HG03097 (cell line): ENCODE measurements around the gene CDH13.

ENCODE experiments used
- ATAC-seq: cut with Tn5 transposase; IDR thresholded peaks from one replicate; pipeline ENCODE4 v1.9.1; 2021; ENCODE audit not compliant: unreplicated experiment, low FRiP score

The CDH13 gene

DNA sequence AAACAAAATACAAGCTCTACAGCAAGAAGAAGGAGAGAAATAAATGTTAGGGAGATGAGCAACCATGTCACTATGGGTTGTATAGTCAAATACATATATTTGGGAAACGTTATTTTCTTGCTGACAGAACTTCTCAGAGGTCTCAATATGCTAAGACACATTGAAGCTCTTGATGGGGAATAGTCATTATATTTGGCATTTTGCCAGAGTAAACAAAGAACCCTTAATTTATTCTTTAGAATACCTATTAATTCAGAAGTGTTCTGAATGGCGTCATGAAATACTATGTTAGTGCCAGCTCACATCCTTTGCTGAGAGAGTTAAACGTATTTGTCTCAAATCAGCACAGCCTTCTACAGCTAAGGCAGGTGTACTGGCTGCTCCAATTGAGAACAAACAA lies 458.9 kb downstream of the CDH13 start:
- no peak for ATAC-seq

DNA sequence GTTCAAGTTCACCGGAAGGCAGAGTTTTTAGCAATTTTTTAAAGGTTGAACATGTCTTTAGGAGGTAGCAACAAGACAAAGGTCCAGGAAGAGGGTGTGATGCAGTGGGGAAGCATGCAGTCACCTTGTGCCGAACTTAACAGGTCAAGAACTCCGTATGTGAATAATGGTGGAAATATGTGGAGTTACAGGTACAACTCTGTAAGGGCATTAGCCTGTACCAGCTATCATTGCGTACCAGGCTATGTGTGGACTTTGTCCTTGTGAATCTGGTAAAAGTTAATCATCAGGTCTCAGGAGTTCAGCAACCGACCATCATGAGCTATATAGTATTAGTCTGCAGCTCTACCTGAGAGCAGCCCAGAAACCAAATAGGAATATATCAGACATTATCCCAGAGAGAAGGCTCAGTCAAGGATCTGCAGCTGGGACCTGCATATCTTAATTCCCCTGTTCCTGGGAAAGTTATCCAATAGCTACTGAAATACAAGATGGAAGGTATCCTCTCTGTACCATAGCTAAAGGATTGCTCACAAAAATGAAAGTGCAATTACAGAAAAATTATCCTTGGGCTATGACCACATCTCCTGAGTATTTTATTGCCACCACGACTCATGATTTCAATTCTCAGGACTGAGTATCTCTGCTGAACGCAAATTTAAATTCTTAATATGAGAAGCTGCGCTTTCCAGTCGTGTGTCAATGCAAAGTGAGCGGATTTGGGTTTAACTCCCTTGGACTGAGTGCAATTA lies 469.3 kb downstream of the CDH13 start:
- no peak for ATAC-seq

DNA sequence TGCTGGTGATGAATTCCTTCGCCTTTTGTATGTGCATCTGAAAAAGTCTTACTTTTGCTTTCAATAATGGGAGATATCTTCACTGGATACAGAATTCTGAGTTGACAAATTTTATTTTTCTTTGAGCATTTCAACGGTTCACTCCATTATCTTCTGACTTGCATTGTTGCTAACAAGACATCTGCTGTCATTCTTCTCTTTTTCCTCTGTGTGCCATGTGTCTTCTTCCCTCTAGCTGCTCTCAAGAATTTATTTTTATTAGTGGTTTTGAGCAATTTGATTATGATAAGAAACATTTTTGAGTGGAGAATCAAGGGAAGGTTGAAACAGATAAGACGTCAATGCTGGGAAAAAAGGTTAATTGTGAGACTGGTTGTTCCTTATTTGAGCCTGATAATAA lies 471.8 kb downstream of the CDH13 start:
- ATAC-seq: no peak

DNA sequence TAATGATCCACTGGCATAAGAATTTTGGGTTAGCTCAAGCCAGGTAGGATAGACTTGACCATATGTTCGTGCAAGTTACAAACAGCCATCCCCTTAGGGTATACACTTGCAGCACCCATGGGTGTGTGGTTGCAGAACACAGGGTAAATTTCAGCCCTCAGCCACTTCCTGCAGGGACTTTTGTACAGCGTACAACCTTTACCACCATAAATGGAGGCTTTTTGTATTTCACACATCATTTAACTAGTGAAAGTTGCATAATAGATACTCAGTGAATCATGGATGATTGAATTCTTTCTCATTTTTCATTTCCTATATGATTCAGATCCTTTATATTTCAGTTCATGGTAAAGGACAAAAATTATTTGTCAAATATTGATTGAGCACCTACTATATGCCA lies 473.9 kb downstream of the CDH13 start:
- ATAC-seq: no peak

DNA sequence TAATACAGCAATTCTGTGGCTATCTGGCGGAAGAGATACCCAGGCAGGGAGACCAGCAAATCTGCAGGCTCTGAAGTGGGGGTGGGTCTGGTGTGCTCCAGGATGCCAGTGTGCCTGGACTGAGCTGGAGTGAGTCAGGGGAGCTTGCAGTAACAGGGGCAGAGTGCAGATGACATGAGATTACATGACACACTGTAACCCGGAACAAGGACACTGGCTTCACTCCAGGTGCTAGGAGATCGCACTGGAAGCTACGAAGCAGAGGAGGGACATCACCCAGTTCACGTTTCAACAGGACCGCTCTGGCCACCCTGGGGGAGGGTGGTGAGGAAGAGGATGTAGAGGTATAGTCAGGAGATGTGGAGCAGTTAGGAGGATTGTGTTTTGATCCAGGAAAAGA lies 475.6 kb downstream of the CDH13 start:
- ATAC-seq: no peak

DNA sequence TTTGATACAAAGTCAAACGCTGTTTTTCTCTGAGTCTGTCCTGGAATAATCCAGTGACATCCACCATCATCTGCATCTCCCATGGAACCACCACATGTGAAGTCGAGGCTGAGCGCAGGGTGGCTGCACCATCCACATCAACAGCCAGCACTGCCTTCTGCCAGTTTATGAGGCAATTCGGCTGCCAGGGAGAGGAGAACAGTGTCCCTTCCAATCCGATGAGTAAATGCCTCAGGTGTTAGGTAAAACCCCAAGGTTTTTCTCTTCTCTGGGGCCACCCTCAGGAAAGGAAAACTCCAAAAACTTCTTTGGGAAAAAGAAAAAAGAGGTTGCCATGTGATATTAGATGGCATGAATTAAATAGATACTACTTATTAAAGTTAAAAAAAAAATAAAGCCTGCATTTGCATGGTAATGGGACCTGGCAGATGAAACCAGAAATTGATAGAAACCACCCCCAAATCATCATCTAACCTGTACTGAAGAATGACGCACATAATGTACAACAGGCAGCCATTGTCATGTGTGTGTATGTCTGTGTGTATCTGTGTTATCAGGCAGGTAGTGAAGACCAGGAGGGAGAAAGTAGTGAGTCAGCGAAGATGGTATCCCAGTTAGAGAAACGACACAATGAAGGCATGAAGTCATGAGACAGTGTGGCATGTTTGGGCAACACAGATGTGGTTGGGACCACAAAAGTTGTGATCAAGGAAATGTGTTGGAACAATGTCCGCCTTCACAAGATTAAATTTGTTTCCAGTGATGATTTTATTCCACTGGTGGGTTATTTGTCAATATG lies 478.7 kb downstream of the CDH13 start:
- ATAC-seq: no peak

DNA sequence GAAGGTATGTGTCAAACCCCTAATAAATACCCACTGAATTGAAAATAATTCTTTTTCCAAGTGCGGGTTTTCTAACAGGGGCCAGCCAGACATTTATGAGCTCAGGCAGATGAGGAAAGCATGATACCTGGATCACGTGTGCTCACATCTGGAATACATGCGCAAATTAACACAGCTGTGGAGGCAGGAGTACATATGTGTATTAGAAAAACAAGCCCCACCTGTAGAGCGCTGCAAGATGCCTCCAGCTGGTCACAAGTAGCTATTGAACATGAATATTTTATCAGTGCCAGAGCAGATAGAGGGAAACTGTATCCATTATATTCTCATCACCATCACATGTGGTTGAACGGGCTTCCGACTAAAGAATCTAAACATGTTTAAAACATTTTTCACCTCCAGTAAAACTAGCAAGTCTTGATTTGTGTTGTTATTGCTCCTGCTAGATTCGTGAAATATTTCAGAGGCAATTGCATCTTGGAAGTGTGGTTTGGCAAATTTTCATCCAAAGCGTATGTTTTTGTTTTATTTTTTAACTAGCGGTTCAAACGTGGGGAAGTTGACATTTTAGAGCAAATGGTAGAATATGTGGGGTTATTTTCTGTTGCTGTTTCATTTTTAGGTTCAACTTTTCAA lies 482.8 kb downstream of the CDH13 start:
- ATAC-seq: no peak

DNA sequence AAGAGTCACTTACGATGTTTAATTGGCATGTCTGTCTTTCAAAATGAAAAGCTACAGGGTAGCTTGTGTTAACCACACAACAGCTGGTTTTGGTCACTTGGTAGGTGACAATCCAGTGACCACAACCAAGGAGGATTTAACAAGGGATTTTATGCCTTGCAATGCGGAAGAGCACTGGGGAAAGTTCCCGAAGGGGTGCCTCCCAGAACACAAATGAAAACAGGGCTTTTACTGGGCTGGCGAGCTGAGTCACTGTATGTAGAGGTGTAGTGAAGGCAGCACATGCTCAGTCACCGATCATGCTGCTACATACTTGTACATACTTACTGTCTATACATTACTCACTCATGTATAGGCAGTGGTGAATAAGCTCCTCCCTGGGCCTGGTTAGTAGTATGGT lies 483.5 kb downstream of the CDH13 start:
- ATAC-seq: no peak

DNA sequence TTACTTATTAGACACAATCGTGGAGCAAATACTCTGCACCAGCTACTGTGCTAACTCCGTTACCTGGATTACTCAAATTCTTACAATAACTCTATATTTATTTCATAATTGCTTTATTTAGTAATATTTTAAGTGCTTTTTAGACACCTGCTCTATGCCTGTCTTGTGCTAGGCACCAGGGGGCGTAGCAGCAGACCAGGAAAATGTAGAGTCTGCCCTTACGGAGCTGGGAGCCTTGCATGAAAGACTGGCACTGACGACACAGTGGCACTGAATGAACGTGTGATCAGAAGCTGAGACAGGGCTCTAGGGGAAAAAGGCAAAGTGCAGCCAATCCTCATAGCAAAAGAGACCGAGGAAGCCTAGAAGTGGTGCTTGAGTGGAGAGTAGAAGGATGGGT lies 486.5 kb downstream of the CDH13 start:
- no peak for ATAC-seq

DNA sequence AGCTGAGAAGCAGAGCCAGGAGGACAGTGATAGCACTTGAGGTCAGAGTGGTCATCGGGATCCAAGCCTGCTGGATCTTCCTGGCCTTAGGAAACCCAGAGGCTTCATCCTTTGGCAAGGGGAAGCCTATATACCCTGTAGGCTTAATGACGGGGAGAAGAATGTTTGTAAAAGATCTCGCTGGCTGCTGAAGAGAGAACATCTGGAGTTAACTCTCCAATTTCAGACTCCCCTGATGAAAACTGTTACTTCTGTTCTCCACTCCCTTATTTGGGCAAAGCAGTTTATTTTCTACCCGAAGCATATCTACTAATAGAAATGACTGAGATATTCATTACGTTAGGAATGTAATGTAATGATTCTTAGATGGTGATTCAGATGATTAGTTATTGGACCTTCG lies 487.0 kb downstream of the CDH13 start:
- ATAC-seq: no peak

DNA sequence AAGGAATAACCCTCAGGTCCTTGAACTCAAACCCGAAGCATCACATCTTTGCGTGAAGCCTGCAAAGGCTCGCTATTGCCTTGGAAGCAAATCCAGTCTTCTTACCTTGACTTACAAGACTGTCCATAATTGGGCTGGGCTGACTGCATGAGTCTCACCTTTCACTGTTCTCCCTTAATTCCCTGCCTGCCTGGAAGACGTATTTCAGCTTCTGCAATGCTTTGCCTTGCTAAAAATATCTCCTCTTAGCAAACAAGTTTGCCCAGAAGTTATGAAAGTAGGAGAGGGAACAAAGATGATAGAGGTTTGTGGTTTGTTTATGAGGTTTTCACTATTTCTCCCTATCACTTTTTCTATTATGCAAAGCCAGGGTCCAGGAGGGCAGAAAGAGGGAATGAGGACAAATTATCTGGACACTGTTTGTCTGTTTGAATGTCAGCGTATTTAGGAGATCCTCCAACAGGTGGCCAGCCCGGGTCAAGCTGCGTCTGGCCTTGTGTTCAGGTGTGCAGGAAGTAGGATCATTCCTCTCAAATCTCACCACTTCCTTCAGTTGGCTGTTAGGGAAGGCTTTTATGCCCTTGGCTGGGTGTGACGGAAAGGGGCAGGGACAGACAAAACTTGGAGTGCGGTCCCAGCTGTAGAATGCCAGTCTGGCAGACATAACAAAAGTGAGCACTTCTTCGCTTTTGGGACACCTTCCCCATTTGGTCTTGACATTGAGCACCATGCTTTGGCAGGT lies 488.9 kb downstream of the CDH13 start:
- no peak for ATAC-seq

DNA sequence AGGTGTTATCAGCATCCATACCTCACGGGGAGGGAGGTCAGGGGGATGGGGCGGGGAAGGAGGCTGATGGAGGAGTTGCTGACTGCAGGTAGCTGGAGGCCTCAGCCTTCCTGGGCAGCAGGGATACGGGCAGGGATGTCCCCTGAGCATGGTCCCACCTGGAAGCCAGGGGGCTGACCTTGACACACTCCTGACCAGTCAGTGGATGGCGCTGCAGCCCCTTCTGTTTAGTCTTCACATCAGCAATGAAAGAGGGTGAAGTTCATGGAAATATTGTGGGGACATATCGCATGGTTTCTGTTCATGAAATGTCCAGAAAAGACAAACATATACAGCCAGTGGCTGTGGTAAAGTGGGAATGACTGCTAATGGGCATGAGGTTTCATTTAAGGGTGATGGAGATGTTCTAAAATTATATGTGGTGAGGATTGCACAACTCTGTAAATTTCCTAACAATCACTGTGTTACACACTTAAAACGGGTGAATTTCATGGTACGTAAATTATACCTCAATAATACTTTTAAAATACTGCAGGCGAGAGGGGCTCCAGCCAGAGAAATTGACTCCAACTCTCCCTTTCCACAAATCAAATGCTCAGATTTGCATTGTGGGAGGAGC lies 489.6 kb downstream of the CDH13 start:
- no peak for ATAC-seq

DNA sequence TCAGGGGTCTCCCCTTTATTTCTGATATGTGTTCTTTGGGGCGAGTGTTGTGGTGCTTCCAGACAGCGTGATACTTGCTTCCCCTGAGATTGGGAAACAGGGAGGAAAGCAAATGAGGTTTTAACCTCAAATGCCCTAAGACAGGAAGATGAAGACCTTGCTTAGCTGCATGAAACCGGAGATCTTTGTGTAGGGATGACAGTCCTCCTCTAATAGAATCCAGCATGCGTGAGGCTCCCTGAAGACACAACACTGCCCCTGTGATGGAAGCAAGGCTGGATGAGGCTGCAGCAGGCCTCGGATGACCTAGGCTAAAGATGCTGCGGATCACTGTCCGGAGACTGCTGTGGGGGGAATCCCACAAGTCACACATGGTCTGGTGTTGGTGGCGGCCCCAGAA lies 491.0 kb downstream of the CDH13 start:
- no peak for ATAC-seq

DNA sequence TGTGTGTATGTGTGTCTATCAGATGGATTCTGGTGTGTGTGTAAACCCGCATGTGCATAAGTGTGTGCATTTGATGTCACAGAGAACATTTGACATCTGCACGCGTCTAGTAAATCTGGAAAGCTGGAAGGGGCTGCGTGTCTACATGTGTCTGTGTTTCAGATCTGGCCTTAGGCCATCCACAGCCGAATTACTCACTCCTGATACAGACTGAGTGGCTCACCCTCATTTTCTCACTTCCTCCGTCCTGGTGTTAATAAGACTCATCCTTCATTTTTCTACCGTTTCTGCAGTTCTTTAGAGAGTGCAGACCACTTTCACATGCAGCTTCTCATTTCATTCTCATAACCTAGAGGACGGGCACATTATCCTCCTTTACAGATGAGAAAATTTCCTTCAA lies 491.6 kb downstream of the CDH13 start:
- no peak for ATAC-seq

DNA sequence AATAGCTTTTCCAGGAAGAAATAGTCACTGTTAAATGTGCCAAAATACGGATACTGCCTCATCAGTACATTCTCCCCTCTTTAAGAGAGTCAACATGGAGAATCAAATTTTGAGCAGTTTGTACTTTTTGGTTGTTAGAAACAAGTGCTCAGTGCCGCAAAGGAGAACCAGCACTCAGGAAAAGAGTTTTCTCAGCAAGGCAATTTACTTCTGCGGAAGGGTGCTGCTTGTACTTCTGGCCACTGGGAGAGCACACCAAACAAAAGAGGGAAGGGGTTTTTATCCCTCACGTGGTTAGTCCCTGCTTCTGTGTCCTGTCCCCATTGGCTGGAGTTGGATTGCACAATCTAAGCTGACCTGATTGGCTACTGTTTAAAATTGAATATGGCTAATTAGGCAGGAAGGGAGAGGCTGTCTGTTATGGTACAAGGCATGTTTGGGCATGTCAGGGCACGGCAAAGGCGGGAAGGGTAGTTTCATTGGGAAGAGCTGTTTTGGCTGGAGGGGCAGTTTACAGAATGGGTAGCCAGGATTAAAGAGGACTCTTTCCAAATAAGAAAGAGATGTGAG lies 499.3 kb downstream of the CDH13 start:
- no peak for ATAC-seq

DNA sequence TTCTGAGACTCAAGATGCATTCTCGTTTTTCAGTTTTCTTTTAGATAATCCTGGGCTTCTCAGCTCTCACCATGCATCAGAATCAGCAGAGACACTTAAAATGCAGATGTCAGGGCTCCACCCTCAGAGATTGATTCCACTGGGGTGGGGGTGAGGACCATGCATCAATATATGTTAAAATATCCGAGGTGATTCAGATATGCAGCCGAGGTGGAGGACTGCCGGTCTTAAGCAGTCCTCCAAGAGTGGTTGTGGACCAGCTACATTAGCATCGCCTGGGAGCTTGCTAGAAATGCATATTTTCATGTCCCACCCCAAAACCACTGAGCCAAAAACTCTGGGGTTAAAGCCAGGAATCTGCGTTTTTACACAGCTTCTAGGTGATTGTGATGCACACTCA lies 501.3 kb downstream of the CDH13 start:
- no peak for ATAC-seq

DNA sequence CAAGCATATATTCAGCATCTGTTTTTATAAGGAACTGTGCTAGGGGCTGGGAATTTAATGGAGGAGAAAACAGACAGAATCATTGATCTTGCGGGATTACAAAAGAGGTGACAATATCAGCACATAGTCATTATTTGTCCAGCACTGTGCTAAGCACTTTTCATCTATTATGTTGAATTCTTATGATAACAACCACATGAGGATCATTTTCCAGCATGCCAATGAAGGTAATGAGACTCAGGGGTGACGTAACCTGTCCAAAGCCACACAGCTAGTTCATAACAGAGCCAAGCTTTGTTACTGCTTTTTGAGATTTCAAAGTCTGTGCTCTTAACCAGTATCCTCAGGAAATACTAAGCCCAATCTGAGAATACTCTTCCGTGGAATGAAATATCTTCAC lies 503.3 kb downstream of the CDH13 start:
- no peak for ATAC-seq

DNA sequence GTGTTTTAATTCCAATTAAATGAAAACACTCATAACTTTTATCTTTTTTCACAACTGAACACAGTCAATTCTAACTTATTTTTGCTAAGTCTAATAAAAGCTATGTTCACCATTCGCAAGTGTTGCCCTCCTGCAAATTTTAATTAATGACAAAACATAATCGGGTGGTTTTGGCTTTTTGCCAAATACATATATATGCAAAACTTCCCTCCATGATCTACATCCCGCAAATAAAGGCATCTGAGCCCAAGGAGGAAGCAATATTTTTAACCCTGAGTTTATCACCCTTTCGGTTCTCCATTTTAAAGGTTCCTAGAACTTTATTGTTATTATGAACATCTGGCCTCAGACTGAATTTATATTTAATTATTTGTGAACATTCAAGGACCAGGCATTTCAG lies 507.9 kb downstream of the CDH13 start:
- ATAC-seq: no peak

DNA sequence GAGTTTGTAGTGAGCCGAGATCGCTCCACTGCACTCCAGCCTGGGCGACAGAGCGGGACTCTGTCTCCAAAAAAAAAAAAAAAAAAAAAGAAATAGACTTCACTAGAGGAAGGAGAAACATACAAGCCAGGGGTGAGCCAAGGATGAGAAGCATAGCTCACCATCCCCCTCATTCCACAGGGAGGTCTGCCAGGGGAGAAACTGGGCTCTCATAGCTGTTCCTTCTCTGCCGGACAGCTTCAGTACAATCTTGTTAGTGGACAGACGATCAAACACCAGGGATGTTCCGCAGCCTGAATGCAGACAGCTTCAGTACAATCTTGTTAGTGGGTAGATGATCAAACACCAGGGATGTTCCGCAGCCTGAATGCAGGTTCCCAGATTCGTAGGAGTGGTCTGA lies 509.6 kb downstream of the CDH13 start:
- ATAC-seq: no peak

DNA sequence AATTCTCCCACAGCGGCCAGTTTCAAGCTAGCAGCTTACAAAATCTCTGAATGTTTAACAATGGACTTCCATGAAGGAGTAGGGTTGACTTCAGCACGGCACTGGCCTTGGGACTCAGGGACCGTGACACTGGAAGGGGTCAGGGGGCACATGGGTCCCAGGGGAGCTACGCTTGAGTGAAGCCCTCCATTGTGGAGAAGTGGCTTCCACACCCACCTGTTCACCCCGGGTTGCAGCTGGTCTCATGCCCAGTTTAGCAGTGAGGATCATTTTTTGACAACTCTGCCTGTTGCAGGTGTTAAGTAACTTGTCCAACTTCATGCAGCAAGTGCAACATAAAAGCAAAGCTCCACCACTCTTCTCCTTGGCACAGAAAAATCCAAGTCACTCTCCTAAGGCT lies 510.2 kb downstream of the CDH13 start:
- ATAC-seq: no peak
